GM12892 (cell line): Measurements from ENCODE around the gene LONRF3.

Experiments used
- DNase-seq: peaks from one replicate; pipeline ENCODE4 v3.0.0; 2011; ENCODE audit not compliant: insufficient read length
- FAIRE-seq: peaks from 2 replicates; lab custom pipeline; 2011; peaks lifted over from hg19 to GRCh38; lab: Jason Lieb, UNC
- POLR2A ChIP-seq: IDR thresholded peaks from 2 replicates; pipeline ENCODE4 v1.6.1; 2011; ENCODE audit warnings: low read depth, low read length, control low read depth
- POLR2AphosphoS5 ChIP-seq: IDR thresholded peaks from 2 replicates; pipeline ENCODE4 v1.6.1; 2011; ENCODE audit warnings: low read depth, low read length, control low read depth
- TAF1 ChIP-seq: IDR thresholded peaks from 2 replicates; pipeline ENCODE4 v1.6.1; 2011; ENCODE audit warnings: low read depth, mild to moderate bottlenecking, control low read depth, low read length, borderline replicate concordance

The LONRF3 gene

GRCh38 chrX:119067023-119067739 lies 92.8 kb downstream of the LONRF3 start:
- no peak for FAIRE-seq
- no peak for DNase-seq
- TF ChIP-seq POLR2AphosphoS5 = no peak
- no peak for TF ChIP-seq TAF1
- no peak for TF ChIP-seq POLR2A
